Gastrocnemius medialis (tissue), 4 donors: Measurements from ENCODE around the gene MDFIC2.

Experiments used
- CTCF ChIP-seq, 5 experiments: fragments of 450-650 bp in 3 of 5; fragments of 200-600 bp in 2 of 5; sonication (generic) in 2 of 5; IDR thresholded peaks in 4 of 5; conservative IDR thresholded peaks in 1 of 5; 1 replicate in 4 of 5; 2 replicates in 1 of 5; pipeline ENCODE4 v1.5.1; 2016 to 2019; ENCODE audit warnings: antibody characterized with exemption in 5 of 5, mild to moderate bottlenecking in 3 of 5, moderate library complexity in 3 of 5
- POLR2A ChIP-seq, 2 donors: fragments of 450-650 bp; IDR thresholded peaks; one replicate each; pipeline ENCODE4 v1.6.1; 2017; ENCODE audit warnings: antibody characterized with exemption in 2 of 2, mild to moderate bottlenecking in 2 of 2, moderate library complexity in 2 of 2

GRCh38 chr3:70150599-70150998, 161.8 kb downstream of the MDFIC2 start:
- TF ChIP-seq CTCF (IDR thresholded peaks at IDR 0.05 in 4 of 5, conservative IDR thresholded peaks at IDR 0.05 in 1 of 5): no peak
- no peak for TF ChIP-seq POLR2A (IDR thresholded peaks at IDR 0.05)
